HCT116 (cell line): Measurements from ENCODE around the gene MAP3K6. TPM values are rescaled to one million over a fixed set of nuclear protein-coding genes. Genes with fewer than 3 reads are reported as not detected.

Source experiments
- ATAC-seq: fragments of 200-7000 bp; cut with Tn5 transposase; 2 replicates; pipeline ENCODE4 v1.9.1; 2020; ENCODE audit warnings: mild to moderate bottlenecking, moderate library complexity
- BruUV-seq: library from RNA; stranded (reverse); fragments of 400-500 nt; replicated peaks from 2 replicates; lab custom pipeline; 2021; lab: Mats Ljungman, UMichigan
- CTCF ChIA-PET: fragments of 300-600 bp; sonication (Branson Sonifier 250); formaldehyde crosslinking; loops from one replicate; lab custom pipeline; 2021; ENCODE audit warnings: antibody characterized with exemption; lab: Charles Lee
- POLR2A ChIA-PET: fragments of 300-600, 350-600 bp; sonication (Branson Sonifier 250); formaldehyde crosslinking; loops from one replicate; lab custom pipeline; 2021; ENCODE audit warnings: antibody characterized with exemption; lab: Charles Lee
- RAD21 ChIA-PET, 2 experiments: fragments of 300-600 bp; sonication (Branson Sonifier 250); formaldehyde crosslinking; loops; one replicate each; lab custom pipeline; 2023; ENCODE audit warnings: low total read pairs in 2 of 2; ENCODE audit not compliant: uncharacterized antibody in 2 of 2, unreplicated experiment in 2 of 2, low non-redundant PET in 1 of 2; lab: Charles Lee
- DNase-seq: peaks from one replicate; pipeline ENCODE4 v3.0.0-alpha.2; 2010; ENCODE audit warnings: low read depth, low spot score
- H2AFZ ChIP-seq: fragments of 200-600 bp; shearing (Covaris generic), sonication (generic); 2 replicates; pipeline ENCODE4 v1.6.1; 2017; ENCODE audit warnings: low read depth, mixed run types, mixed read lengths, antibody characterized with exemption, low read length; ENCODE audit not compliant: poor library complexity, severe bottlenecking
- H3K27ac ChIP-seq: 2 replicates; pipeline ENCODE4 v1.5.1; 2012; ENCODE audit warnings: low read depth, low read length
- H3K27me3 ChIP-seq: fragments of 200-600 bp; sonication (generic); 2 replicates; pipeline ENCODE4 v1.6.1; 2016; ENCODE audit warnings: mixed run types, low read length, mixed read lengths; ENCODE audit not compliant: insufficient read depth
- H3K36me3 ChIP-seq, 2 experiments: fragments of 200-500 bp in 1 of 2; fragments of 200-600 bp in 1 of 2; sonication (Bioruptor generic) in 1 of 2; sonication (generic) in 1 of 2; 2 replicates each; pipeline versions ENCODE4 v1.5.1 to v1.6.1; 2014 to 2016; ENCODE audit warnings: low read length in 2 of 2, inconsistent platforms in 1 of 2, mixed read lengths in 1 of 2, mixed run types in 1 of 2; ENCODE audit not compliant: insufficient read depth in 2 of 2, control insufficient read depth in 1 of 2
- H3K4me1 ChIP-seq, 2 experiments: fragments of 200-600 bp in 1 of 2; sonication (generic) in 1 of 2; 2 replicates each; pipeline versions ENCODE4 v1.5.1 to v1.6.1; 2012 to 2017; ENCODE audit warnings: low read length in 2 of 2, inconsistent platforms in 1 of 2, mild to moderate bottlenecking in 1 of 2, mixed read lengths in 1 of 2, mixed run types in 1 of 2, moderate library complexity in 1 of 2; ENCODE audit not compliant: insufficient read depth in 2 of 2, control insufficient read depth in 1 of 2
- H3K4me2 ChIP-seq: fragments of 200-600 bp; sonication (generic); 2 replicates; pipeline ENCODE4 v1.6.1; 2017; ENCODE audit warnings: mixed run types, low read length, mixed read lengths
- H3K4me3 ChIP-seq, 2 experiments: fragments of 200-600 bp in 1 of 2; sonication (generic) in 1 of 2; replicated peaks in 1 of 2; 2 replicates each; pipeline ENCODE4 v1.5.1; 2011 to 2016; ENCODE audit warnings: low read length in 2 of 2, control low read depth in 1 of 2, low read depth in 1 of 2, mild to moderate bottlenecking in 1 of 2, mixed read lengths in 1 of 2, mixed run types in 1 of 2
- H3K79me2 ChIP-seq: fragments of 200-600 bp; sonication (generic); 2 replicates; pipeline ENCODE4 v1.6.1; 2017; ENCODE audit warnings: mild to moderate bottlenecking, mixed run types, low read length, moderate library complexity, mixed read lengths; ENCODE audit not compliant: insufficient read depth
- H3K9ac ChIP-seq: fragments of 200-600 bp; sonication (generic); 2 replicates; pipeline ENCODE4 v1.6.1; 2016; ENCODE audit warnings: low read length, mixed read lengths
- H3K9me2 ChIP-seq: fragments of 200-600 bp; sonication (generic), shearing (Covaris generic); 2 replicates; pipeline ENCODE4 v1.6.1; 2017; ENCODE audit warnings: mixed run types, mild to moderate bottlenecking, moderate library complexity; ENCODE audit not compliant: insufficient read depth
- H3K9me3 ChIP-seq, 2 experiments: fragments of 200-500 bp in 1 of 2; fragments of 200-600 bp in 1 of 2; sonication (Bioruptor generic) in 1 of 2; sonication (generic) in 1 of 2; 2 replicates each; pipeline ENCODE4 v1.6.1; 2014 to 2017; ENCODE audit warnings: low read length in 2 of 2, mixed read lengths in 2 of 2, inconsistent platforms in 1 of 2, low read depth in 1 of 2, mild to moderate bottlenecking in 1 of 2, mixed run types in 1 of 2, moderate library complexity in 1 of 2; ENCODE audit not compliant: control insufficient read depth in 1 of 2, insufficient read depth in 1 of 2
- H4K20me1 ChIP-seq: fragments of 200-600 bp; sonication (generic), shearing (Covaris generic); 2 replicates; pipeline ENCODE4 v1.6.1; 2017; ENCODE audit warnings: mixed run types, mild to moderate bottlenecking, moderate library complexity; ENCODE audit not compliant: insufficient read depth
- CTCF ChIP-seq, 3 experiments: fragments of 200-600 bp in 1 of 3; sonication (generic) in 1 of 3; IDR thresholded peaks in 2 of 3; conservative IDR thresholded peaks in 1 of 3; 2 replicates each; pipeline ENCODE4 v1.5.1; 2012 to 2017; ENCODE audit warnings: low read depth in 2 of 3, low read length in 2 of 3, antibody characterized with exemption in 1 of 3, borderline replicate concordance in 1 of 3, control low read depth in 1 of 3, mild to moderate bottlenecking in 1 of 3, mixed read lengths in 1 of 3, mixed run types in 1 of 3, moderate library complexity in 1 of 3; ENCODE audit not compliant: insufficient read depth in 1 of 3
- EZH2 ChIP-seq: fragments of 200-600 bp; sonication (generic); IDR thresholded peaks from 2 replicates; pipeline ENCODE4 v1.6.1; 2017; ENCODE audit warnings: antibody characterized with exemption, mixed run types
- FOSL1 ChIP-seq: IDR thresholded peaks from 2 replicates; pipeline ENCODE4 v1.6.1; 2012; ENCODE audit warnings: low read depth
- JUND ChIP-seq: IDR thresholded peaks from 2 replicates; pipeline ENCODE4 v1.6.1; 2012
- POLR2AphosphoS5 ChIP-seq: IDR thresholded peaks from 2 replicates; pipeline ENCODE4 v1.6.1; 2011; ENCODE audit warnings: mild to moderate bottlenecking, low read depth, low read length, moderate library complexity
- RAD21 ChIP-seq: IDR thresholded peaks from 2 replicates; pipeline ENCODE4 v1.6.1; 2012; ENCODE audit warnings: low read depth, mild to moderate bottlenecking
- YY1 ChIP-seq: IDR thresholded peaks from 2 replicates; pipeline ENCODE4 v1.6.1; 2011; ENCODE audit warnings: low read length, low read depth, moderate library complexity, mild to moderate bottlenecking; ENCODE audit not compliant: insufficient replicate concordance; ENCODE audit errors: extremely low read depth
- intact Hi-C: fragments of 100-400 bp; cut with micrococcal nuclease; formaldehyde crosslinking; loops from 2 replicates; pipeline ENCODE4 v1.10.0; 2022
- total RNA-seq: library from RNA; stranded (reverse); gene quantifications from one replicate; pipeline ENCODE4 v1.2.1, GENCODE V29; 2021; ENCODE audit not compliant: unreplicated experiment
- TF ChIP-seq, protein P1 (sequence below): IDR thresholded peaks from 2 replicates; pipeline ENCODE4 v1.6.1; 2011; ENCODE audit warnings: mild to moderate bottlenecking, low read length, moderate library complexity; ENCODE audit not compliant: insufficient replicate concordance; ENCODE audit errors: extremely low read depth

The MAP3K6 gene
- total RNA-seq, 1 experiment from 2014 or later = 30.2 TPM

DNA sequence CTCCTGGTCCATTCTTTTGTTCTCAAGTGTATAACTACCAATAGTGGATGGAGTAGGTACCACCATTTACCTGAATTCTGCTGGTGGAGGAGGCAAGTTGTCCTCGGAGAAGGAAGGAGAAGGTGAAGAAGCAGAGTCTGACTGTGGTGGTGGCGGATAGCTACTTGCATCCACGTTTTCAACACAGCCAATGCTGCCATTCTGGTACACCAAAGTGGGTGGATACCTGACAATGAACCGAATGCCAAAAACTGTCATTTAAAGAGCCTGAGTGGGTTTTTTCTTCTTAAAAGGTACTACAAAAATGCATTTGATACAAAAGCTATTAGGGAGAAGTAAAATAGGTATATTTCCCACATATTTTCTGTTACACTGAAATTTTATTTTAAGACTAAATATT, 45.7 kb upstream of the MAP3K6 start:
- CTCF ChIA-PET = interaction anchor here (1.1 kb wide), 1 partner anchor 191 kb away, joined by 4 read pairs; the partner anchor contains the start of gene AHDC1

More for the DNA sequence above, 45.7 kb upstream of the MAP3K6 start:
- Histone ChIP-seq H3K27me3 (no peaks in the 10 kb centered on the region), H3K4me1 (no peaks in the 10 kb centered on the region), H3K27ac (no peak overlapping the region), H3K9me2 (no peaks in the 10 kb centered on the region), H3K4me2 (no peak overlapping the region), H4K20me1 (no peaks in the 10 kb centered on the region), H2AFZ (no peak overlapping the region), H3K9me3 (no peaks in the 10 kb centered on the region), H3K79me2 (no peaks in the 10 kb centered on the region), H3K36me3 (peaks cover 61 to 68% of the 10 kb centered on the region in 2 experiments), H3K9ac (no peak overlapping the region), H3K4me3 (no peak overlapping the region)
- ChIA-PET RAD21 (no interaction called here), POLR2A (no interaction called here)
- TF ChIP-seq, protein P1, sequence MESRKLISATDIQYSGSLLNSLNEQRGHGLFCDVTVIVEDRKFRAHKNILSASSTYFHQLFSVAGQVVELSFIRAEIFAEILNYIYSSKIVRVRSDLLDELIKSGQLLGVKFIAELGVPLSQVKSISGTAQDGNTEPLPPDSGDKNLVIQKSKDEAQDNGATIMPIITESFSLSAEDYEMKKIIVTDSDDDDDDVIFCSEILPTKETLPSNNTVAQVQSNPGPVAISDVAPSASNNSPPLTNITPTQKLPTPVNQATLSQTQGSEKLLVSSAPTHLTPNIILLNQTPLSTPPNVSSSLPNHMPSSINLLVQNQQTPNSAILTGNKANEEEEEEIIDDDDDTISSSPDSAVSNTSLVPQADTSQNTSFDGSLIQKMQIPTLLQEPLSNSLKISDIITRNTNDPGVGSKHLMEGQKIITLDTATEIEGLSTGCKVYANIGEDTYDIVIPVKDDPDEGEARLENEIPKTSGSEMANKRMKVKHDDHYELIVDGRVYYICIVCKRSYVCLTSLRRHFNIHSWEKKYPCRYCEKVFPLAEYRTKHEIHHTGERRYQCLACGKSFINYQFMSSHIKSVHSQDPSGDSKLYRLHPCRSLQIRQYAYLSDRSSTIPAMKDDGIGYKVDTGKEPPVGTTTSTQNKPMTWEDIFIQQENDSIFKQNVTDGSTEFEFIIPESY = no peak
- TF ChIP-seq YY1 (no peak), POLR2AphosphoS5 (no peak), CTCF (IDR thresholded peaks at IDR 0.05 in 2 of 3, conservative IDR thresholded peaks at IDR 0.05 in 1 of 3; ENCODE audit: borderline replicate concordance in 1 of 3, insufficient read depth in 1 of 3, low read depth in 2 of 3, low read length in 2 of 3) (no peak), RAD21 (no peak), EZH2 (no peak), JUND (no peak), FOSL1 (no peak)
- no TSS peak for BruUV-seq
- intact Hi-C loops = no loop called here
- ATAC-seq (no peak), DNase-seq (no peak)
